Activated effector memory CD4-positive, alpha-beta T cell treated with Interleukin-2 at 50 U/mL for 16 hours (primary cell): ENCODE results near the gene NLRC3.

ENCODE experiments used
- DNase-seq: peaks from one replicate; pipeline ENCODE4 v3.0.0-alpha.2; 2020

The NLRC3 gene

DNA sequence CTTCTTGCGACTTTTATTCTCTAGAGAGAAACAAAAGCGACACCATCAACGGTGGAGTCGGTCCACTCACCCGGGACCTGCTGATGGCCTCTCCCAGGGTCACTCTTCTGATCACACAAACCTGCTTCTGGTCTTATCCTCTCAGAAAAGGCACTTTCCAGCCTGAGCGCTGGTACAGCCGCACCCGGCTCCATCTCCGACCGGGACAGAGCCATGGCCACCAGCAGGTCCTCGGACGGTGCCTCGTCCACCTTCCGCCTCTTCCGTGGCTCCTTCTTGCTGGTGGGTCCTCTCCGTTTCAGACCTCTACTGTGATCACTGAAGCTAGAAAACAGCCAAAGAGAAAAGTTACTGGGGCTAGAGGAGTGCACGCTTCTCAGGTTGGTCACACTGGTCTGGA is 20.5 kb upstream of the NLRC3 start:
- no peak for DNase-seq

DNA sequence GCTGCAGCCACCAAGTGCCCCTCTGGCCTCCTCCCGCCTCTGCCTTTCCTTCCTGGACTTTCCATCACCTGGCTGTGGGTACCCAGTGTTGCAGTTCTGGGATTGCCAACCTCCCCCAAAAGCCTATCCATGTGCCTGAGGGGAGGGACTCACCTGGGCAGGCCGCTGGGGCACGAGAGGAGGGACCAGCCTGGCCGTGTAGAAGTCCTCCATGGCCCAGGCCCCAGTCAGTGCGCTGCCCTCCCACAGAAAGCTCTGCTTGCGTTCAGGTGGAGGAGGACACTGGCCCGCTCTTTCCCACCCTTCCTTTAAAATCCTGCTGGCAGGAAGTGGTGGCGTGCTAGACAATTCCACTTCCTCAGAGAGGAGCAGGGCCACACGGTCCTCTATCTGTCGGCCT is 20.0 kb upstream of the NLRC3 start:
- DNase-seq: no peak

DNA sequence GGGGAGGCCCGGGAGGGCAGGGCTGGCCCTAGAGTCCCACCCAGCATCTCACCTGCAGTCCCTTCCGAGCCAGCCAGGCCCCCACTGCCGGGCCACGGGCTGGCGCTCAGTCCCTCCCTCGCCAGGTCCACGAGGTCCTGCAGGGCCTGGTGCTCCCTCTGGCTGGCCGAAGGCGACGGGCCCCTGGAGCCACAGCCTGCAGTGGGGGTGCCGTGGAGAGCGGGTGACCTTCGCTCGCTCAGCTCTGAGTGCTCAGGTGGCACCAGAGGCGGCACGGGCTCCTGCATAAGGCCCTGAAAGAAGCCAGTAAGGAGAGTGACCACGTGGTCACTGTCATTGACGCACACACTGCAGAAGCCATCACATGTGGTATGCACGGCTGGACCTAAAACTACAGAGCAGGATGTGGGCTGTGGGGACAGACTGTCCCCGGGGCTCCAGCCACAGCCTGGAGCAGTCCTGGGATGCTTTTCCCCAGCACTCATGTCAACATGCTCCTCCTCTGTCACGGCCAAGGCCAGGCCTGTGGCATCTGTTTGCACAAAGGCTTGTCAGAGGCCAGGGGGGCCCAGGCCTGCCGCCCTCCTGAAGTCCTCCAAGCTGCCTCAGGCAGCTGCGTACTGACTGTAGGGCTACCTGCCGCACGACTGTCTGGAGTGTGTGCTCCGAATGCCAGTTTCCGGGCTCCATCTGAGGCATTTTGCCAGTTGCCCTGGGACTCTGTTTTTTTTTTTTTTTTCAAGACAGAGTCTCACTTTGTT is 19.1 kb upstream of the NLRC3 start:
- no peak for DNase-seq

DNA sequence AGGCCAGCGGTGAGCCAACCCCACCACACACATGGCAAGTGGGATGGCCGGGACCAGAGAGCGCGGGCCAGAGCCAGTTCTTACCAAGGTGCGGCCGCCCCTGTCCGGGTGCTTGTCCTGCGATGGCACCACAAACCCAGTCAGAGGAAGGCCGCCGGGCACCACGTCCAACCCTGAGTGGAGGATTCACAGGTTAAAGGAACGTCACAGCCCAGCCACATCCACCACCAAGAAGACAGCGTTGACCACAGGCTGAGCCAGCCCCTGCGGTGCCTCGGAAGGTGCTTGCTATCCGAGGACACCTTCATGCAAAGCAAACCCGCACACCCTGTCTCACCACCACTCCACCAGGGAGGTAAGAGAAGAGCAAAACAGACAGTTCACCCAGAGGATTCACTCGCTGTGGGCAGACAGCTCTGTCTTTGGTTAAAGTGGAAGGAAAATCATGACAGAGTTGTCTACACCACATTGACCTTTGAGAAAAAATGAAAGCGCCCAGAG is 18.4 kb upstream of the NLRC3 start:
- DNase-seq: no peak

DNA sequence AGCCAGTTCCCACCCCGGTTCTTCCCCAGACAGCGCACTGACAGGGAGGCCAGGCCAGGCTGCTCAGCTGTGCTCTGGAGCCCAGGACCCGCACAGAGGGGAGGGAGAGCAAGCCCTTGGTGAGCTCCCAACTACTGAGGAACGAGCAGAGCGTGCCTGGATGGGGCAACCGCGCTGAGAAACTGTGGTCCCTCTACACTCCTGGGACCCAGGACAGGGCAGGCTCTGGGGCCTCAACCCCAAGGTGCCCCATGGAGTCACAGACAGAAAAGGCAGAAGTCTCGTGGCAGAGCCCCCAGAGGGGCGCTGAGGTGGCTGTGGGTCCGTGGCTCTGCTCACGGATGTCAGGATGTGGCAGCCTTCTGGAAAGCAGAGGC is 17.9 kb upstream of the NLRC3 start:
- DNase-seq: no peak

DNA sequence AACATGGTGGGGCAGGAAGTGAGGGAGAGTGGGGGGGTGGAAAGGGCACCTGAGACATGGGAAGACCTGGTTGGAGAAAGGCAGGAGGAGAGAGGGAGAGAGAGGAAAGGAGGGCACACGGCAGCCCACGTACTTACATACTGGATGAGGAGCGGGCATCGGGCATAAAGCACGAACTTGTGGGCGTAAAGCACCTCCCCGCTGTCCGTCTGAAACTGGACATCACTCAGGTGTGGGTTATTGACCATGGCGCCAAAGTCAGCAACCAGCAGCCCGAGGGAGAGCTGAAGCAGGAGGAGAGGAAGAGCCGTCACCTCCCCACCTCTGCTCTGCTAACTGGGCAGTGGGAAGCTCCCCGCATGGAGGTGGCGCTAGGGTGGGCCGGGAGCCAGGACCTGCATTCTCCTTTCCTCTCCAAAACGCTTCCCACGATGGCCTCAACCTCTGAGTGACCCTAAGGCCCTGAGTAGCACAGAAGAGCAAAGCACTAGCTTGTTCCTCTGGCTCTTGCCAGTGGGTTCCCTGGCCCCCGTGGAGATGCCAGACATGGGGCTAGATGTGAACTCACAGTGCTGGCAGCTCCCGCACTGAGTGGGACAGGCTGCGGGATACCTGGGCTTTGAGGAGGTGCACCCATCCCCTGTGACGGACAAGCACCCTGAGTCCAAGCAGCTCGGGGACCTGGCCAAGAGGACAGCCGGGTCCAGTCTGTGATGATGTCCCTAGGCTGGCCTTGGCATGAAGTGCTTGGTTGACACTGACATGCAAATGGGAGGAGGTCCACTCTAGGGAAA is 17.3 kb upstream of the NLRC3 start:
- DNase-seq: no peak

DNA sequence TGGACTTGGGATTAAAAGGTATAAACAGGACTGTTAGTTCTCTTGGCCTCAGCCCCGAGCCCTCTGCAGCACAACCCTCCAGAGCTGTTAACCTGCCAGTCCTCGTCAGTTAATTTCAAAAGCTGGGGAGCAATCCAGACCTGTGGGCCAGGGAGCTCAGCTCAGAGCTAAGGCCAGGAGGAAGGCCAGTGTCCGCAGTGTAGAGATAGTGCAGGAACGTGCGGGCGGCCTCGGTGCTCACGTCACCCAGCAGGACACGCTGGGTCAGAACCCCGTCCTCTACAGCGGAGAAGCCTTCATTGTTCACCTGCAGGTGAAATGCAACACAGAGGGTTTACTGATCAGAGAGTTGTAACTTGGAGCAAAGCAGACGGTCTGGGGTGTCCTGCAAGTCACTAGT is 15.4 kb upstream of the NLRC3 start:
- DNase-seq: no peak

DNA sequence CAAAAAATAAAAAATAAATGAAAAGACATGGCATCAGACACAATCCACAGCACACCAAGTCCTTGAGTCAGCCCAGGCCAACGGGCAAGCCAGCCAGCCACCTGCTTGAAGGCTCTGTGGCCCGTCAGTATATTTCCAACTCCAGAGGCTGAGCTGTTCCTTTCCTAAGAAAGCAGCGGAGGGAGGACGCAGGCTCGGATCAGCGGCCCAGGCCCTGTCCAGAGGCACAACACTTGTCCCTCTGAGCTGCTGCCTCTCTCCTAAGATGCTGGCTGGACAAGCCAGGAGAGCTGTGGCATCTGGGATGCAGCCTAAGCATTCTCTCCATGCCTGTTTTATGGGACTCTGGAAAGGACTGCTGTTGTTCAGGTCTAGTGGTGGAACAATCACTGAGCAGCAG is 14.8 kb upstream of the NLRC3 start:
- no peak for DNase-seq

DNA sequence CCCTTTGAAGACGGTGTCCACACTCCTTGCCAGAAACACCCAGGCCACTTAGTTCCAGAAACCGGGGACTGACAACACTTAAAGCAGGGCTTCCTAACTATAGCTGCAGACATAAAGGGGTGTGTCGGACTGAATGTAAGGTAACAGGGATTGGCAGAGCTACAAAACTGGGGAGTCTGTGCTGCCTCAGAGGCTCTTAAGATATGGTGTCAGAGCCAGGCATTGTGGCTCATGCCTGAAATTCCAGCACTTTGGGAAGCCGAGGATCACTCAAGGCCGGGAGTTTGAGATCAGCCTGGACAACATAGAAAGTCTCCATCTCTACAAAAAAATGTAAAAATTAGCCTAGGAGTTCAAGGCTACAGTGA is 14.2 kb upstream of the NLRC3 start:
- DNase-seq: no peak

DNA sequence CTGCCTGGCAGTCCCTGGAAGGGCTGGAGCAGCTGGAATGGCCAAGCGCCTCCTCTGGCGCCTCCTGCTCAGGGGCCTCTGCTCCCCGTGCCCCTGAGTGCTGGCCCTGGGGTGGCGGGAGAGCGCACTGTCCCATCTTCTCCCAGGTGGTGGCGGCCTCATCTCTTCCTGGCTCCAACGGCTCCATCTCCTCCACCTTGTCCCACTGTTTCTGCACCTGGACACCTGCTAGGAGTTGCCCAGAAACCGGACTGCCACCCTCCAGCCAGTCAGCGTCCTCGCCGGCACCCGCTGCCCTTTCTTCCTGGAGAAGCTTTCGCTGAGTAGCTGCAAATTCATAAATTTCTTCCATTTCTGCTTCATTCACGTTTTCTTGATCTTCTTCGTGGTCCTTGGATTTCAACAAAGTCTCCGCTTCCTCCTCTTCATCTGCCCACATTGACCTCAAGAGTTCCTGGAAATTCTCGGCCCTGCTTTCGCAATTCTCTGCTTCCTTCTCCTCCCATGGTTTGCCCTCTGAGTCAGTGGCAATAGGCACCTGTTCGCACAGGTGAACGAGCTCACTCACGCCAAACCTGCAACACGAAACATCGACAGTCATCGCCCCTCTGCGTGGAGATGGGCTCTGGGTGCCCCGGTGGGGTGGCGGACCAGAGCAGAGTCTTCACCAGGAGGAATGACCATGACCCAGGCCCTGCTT is 13.7 kb upstream of the NLRC3 start:
- no peak for DNase-seq

DNA sequence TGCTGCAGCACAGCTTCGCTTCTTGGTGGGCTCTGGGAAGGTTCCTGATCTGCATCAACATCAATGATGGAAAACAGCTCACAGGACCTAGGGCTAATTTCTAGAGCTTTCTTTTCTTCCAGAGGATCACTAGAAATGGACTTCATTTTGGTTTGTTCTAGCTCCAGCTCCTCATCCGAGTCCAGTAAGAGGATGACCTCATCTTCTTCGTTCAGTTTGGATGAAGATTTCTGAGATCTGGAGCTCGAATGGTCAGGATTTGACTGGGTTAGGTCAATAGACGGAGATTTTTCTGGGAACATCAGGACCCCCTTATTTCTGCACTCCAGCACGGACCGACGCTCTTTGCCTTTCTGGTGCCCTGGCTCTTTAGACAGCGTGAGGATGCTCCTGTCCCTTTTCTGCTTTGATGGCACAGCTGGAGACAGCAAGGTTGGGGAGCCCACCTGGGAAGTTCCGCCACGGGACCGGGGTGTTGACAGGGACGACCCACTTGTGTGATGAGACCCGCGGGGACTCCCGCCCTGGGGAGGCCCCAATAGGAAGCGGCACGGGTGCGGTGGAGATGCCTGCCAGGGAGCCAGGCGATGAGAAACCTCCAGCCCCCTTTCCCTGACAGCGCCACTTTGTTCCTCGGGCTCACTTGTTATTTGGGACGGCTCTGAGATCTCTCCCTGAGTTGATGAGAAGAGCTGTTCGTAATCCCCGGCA is 12.9 kb upstream of the NLRC3 start:
- no peak for DNase-seq

DNA sequence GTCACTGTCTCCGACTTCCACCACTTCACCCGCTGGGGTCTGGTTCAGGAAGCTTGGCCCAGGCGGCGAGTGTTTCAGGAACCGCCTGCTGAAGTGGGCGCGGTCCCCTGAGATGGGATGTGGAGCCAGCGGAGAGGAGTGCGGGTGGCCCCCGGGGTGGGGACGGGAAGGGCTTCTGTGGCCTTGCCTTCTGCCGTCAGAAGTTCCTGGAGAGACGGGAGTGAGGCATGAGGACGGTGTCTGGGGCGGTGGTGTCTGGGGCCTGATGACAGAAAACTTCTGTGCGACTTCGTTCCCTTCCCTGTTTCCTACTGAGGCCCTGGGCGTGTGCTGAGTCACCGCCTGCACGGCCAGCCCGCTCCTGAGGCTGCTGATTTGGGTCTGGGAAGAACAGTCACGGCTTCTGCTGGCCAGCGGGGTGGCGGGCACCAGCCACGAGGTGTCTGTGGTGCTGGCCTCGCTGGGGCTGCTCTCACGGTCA is 12.3 kb upstream of the NLRC3 start:
- DNase-seq: no peak

DNA sequence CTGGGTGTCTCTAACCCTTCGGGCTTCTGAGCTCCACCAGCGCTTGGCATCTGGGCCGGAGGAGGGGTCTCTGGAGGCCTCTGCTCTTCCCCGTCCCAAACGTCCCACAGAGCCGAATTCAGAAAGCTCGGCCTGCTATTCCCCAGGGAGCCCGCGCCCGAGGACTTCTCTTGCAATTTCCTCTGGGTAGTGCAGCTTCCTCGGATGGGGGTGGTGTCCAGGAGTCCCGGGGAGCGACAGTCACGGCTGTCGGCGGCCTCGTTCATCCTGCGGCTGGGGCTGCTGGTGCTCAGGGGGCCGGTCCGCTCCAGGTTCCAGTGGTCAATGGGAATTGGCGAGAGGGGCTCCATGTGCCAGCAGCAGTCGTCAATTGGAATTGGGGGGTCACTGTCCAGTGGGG is 11.8 kb upstream of the NLRC3 start:
- DNase-seq: no peak

DNA sequence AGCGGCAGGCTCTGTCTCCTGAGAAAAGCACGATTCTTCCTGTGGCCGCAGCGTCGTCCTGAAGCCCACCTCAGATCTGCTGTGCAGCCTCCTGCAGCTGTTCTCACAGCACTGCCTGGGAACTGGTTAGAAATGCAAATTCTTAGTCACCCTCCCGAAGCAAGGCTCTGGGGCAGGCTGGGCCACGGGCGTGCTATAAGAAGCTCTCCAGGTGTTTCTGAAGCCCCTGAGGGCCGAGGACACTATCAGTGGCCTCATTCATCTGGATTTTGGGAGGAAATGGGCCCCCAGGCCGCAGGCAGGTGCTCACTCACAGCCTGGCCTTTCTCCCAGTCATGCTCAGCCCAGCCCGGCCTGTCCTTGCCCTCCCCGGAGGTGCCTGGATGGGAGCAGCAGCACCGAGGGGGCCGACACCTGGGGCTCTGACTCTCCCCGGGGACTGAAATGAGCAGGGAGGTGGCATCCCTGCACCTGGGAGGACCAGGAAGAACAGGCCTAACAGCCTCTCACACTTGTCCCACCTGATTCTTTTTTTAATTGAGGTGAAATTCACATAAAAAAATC is 10.4 kb upstream of the NLRC3 start:
- no peak for DNase-seq

DNA sequence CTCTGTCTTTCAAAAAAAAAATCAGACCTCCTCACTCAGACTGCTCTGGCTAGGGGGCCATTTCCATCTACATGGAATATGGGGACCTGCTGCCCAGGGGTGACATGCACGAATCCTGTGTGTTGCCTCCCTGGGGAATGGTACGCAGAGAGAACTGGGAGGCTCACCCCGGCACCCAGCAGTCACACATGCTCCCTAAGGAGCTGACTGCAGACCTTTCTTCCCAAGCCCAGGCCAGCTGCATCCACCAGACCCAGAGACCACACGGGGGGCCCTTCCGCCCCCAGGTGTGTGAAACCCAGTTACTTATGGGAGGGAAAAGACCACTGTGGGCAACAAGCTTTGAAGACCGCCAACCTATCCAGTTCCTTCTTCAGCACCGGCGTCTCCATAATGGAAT is 7.2 kb upstream of the NLRC3 start:
- DNase-seq: no peak

DNA sequence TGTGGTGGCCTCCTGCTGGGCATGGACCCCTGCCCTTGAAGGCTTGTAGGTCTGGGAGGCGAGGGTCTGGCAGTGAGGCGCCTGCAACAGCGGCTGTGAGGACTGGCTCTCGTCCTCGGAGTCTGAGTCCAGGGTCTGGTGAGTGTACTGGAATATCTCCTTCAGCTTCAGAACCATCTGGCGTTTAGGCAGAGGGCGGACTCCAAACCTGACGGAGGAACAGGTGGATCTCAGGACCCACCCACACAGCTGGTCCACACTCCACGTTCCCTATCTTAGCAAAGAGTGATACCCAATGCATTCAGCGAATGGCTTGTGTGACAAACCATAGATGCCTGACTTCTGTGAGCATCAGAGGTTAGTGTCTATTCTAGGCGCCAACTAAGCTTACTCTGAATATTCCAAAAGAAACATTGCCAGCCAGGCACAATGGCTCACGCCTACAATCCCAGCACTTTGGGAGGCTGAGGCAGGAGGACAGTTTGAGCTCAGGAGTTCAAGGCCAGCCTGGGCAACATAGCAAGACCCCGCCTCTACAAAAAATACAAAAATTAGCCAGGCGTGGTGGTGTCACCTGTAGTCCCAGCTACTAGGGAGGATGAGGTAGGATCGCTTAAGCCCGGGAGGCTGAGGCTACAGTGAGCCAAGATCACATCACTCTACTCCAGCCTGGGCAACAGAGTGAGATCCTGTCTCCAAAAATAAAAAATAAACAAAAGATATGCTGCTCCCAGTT is 6.3 kb upstream of the NLRC3 start:
- no peak for DNase-seq

DNA sequence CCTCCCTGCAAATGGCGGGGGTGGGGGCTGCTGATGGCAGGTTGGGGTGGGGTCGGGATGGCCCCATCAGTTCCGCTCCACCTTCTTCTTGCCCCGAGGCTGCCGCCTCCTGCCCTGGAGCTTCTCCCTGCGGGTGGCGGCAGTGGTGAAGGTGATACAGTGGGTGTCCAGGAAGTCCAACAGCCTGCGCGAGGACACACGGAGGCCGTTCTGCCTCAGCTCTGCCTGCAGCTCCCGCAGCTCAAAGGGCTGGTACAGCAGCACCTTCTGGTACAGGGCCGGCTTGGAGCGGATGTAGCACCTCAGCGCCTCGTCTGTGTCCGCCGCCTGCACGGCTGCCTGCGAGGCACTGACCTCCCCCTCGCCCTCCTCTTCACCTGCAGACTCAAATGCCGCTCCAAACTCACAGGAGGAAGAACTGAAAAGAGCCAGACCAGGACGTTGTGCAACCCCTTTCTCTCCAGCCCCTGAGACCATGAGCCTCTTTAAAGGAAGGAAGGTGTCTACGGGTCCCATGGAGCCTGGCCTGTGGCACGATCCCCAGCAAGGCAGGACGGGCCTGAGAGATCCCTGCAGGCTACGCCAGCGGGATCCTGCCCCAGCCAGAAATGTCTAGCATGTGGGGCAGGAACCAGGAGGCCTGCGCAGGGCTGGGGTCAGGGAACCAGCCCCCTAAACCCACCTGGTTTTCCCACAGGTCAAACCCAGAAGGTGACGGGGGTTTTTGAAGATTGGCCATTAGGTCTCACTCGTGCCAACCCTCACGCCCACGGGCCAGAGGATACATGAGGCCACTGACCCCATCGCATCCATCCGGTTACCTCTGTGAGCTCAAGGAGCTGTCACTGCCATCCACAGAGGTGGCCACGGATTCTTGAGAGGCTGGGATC is 5.3 kb upstream of the NLRC3 start:
- no peak for DNase-seq

DNA sequence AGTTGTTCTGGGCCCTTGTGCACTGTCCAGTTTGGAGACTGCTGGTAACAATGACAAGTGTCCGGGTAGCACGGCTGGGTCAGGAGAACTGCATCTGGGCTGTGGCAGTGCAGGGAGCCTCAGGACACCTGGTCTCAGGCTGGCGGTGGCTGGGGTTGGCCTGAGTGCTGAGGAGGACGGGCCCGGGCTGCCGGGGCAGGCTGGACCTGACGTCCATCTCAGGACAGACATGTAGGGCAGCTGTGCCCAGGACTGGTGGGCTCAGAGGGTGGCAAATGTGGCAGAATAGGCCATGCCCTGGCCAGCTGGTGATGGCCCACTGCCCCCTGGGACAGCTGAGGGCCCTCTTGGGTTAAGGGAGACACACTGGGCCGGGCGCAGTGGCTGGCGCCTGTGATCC is 4.2 kb upstream of the NLRC3 start:
- DNase-seq: no peak

DNA sequence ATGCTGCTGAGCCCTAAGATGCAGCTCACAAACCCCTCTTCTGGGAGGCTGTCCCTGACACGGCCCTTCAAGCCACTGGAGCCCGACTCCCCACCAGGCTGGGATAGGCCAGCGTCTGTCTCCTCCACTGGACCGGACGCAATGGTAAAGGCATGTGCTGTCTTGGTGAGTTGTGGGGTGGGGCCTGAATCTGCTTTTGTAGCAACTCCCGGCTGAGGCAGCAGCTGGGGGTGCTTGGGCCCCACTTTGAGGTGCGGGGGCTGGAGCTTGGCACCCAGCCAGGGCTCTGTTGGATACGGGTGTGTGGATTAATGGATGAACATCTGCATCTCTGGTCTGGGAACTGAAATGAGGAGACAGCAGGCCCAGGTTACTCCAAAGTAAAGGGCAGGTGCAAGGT is 3.5 kb upstream of the NLRC3 start:
- no peak for DNase-seq

DNA sequence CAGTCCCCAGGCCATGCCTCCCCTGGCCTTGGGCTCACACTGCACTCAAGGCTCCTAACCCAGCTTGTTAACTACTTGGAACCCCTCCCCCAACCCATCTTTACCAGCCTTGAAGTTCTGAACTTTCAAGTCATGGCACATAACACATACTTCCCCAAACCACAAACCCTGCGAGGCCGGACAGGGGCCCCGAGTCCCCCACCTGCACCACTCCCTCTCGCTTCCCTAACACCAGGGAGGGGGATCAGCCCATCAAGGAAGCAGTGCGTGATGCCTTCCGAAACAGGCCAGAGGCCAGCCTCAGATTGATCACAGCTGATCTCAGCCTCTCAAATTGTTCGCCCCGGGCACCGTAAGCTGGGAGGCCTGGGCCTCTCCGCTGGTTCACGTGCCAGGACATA is 3.0 kb upstream of the NLRC3 start:
- DNase-seq: no peak

DNA sequence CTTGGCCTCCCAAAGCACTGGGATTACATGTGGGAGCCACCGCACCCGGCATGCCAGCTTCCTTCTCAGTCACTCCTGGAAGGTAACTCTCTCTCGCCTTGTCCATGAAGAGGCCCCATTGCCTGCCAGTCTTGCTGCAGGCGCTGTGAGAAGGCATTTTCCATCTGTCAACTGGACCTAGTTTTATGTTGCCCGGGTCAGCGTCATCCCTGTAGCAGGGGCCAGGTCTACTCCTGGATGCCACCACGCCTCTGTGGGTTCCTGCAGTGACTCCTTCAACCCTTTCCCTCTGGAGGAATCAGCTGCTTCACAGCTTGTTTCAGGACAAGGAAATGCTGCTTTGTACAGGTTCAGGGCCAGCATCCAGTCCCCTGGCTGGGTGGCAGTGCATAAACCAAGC is 2.6 kb upstream of the NLRC3 start:
- DNase-seq: no peak
